ENCODE results near the gene ST8SIA4. TPM values are rescaled to one million over a fixed set of nuclear protein-coding genes. Genes with fewer than 3 reads are reported as not detected.

ST8SIA4 gene
- total RNA-seq = 16.4 TPM

GRCh38 chr5:100903039-100903887, at the start of gene ST8SIA4:
ST8SIA4 (minus strand) TSS chr5:100903282; CDS start chr5:100902955, 327 bp downstream.

Measured in camera-type eye (tissue), 1 donor.